ENCODE data around the gene KMT2E.

KMT2E gene

DNA sequence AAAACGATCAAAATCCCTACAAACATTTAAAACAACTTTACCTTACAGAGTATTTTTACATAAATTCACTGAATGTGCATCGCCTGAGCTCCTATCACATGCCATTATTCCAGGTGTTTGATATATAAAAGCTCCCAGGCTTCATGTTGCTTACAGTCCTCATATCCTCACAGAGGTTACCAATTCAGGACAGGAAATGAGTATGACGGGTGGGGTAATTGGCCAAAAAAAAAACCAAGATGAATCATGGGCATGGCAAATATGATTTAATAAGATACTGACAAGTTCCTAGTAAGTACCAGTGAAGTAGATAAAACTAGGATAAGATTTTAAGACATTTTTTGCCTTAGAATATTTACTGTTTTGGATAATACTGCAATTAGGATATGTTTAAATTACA lies 135.8 kb downstream of the KMT2E start:
- Histone ChIP-seq H3K27ac (no peak overlapping the region), H3K27me3 (ENCODE audit: insufficient read depth, low read depth, severe bottlenecking) (no peaks in the 10 kb centered on the region), H3K9me3 (ENCODE audit: severe bottlenecking) (no peaks in the 10 kb centered on the region), H3K4me3 (ENCODE audit: low read depth, low read length) (no peak overlapping the region), H3K36me3 (peaks cover 16% of the 10 kb centered on the region)
- no peak for DNase-seq
- no peak for TF ChIP-seq CTCF (IDR thresholded peaks at IDR 0.05; ENCODE audit: low read depth, low read length)

DNA sequence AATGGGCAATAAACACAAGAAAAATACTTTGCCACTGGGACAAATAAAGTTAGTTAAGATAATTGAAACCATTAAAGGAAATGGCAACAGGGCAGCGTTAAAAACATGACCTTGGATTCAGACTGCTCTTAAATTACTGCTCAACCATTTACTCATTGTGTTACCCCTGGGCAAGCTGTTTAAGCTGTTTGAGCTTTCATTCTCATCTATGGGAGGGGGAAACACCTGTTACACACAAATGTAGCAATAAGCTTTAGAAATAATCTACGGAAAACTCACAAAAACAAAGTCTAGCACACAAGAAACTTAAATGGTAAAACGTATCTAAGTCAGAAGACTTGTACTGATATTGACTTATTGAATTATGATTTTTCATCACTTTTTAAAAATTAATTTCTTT lies 137.1 kb downstream of the KMT2E start:
- Histone ChIP-seq H3K9me3 (ENCODE audit: severe bottlenecking) (no peaks in the 10 kb centered on the region), H3K27me3 (ENCODE audit: insufficient read depth, low read depth, severe bottlenecking) (no peaks in the 10 kb centered on the region), H3K4me3 (ENCODE audit: low read depth, low read length) (no peak overlapping the region), H3K27ac (no peak overlapping the region), H3K36me3 (peaks cover 6% of the 10 kb centered on the region)
- no peak for TF ChIP-seq CTCF (IDR thresholded peaks at IDR 0.05; ENCODE audit: low read depth, low read length)
- DNase-seq, result no peak

DNA sequence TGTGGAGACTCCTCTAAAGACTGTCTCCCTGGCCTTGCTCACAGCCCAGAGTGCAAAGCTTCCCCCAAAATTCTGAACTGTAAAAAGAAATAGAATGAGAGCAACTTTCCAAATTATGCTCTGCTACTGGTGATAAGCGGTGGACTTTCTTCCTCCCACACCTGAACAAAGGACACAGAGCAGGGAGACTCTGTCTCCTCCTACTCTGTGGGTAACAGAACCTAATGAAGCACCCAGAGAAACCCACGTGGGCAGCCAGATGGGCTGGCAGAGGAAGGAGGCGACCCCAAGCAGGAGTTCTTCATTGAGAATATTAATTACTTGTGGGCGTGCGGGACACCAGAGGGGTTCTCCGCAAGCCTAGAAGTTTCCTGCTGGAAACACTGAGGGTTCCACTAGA lies 139.5 kb downstream of the KMT2E start:
- no peaks in the 10 kb centered on the region for H3K27me3 ChIP-seq (ENCODE audit: insufficient read depth, low read depth, severe bottlenecking)
- no peaks in the 10 kb centered on the region; the same call in none of the 2 replicates for H3K36me3 ChIP-seq
- no peak for TF ChIP-seq CTCF (IDR thresholded peaks at IDR 0.05; ENCODE audit: low read depth, low read length)
- no peaks in the 10 kb centered on the region for H3K9me3 ChIP-seq (ENCODE audit: severe bottlenecking)
- H3K27ac ChIP-seq, result no peak overlapping the region
- no peak for DNase-seq
- no peak overlapping the region for H3K4me3 ChIP-seq (ENCODE audit: low read depth, low read length)

- Histone ChIP-seq H3K36me3 (no peaks in the 10 kb centered on the region; the same call in none of the 2 replicates), H3K27ac (no peak overlapping the region), H3K4me3 (ENCODE audit: low read depth, low read length) (no peak overlapping the region), H3K27me3 (ENCODE audit: insufficient read depth, low read depth, severe bottlenecking) (no peaks in the 10 kb centered on the region), H3K9me3 (ENCODE audit: severe bottlenecking) (no peaks in the 10 kb centered on the region)
- no peak for TF ChIP-seq CTCF (IDR thresholded peaks at IDR 0.05; ENCODE audit: low read depth, low read length)
- DNase-seq, result no peak
Measured at GRCh38 chr7:105154084-105154483, 140.1 kb downstream of the KMT2E start.

GRCh38 chr7:105156731-105157130 lies 142.7 kb downstream of the KMT2E start:
- Histone ChIP-seq H3K27me3 (ENCODE audit: insufficient read depth, low read depth, severe bottlenecking) (no peaks in the 10 kb centered on the region), H3K27ac (no peak overlapping the region), H3K36me3 (no peaks in the 10 kb centered on the region; the same call in none of the 2 replicates), H3K9me3 (ENCODE audit: severe bottlenecking) (no peaks in the 10 kb centered on the region), H3K4me3 (ENCODE audit: low read depth, low read length) (no peak overlapping the region)
- no peak for TF ChIP-seq CTCF (IDR thresholded peaks at IDR 0.05; ENCODE audit: low read depth, low read length)
- DNase-seq, result no peak

DNA sequence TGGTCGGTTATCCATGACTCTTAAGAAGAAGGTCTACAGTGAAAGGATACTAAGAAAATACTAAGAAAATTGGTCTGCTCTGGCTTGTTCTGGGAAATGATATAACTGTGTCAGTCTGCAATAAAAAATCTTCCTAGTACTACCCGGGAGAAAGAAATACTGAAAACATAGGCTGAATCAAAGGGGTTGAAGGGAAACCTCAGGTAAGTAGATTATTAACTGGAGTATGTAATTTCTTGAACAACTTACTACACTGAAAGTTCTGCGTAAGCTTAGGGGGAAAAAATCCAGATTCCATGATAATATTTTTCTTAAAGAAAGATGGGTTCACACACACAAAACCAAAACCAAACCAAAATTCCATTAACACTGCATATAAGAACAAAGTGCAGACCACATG lies 143.3 kb downstream of the KMT2E start:
- no peaks in the 10 kb centered on the region; the same call in none of the 2 replicates for H3K36me3 ChIP-seq
- TF ChIP-seq CTCF (IDR thresholded peaks at IDR 0.05; ENCODE audit: low read depth, low read length), result no peak
- no peaks in the 10 kb centered on the region for H3K27me3 ChIP-seq (ENCODE audit: insufficient read depth, low read depth, severe bottlenecking)
- H3K4me3 ChIP-seq (ENCODE audit: low read depth, low read length), result no peak overlapping the region
- H3K9me3 ChIP-seq (ENCODE audit: severe bottlenecking), result no peaks in the 10 kb centered on the region
- H3K27ac ChIP-seq, result no peak overlapping the region
- DNase-seq, result no peak
